Naive thymus-derived CD8-positive, alpha-beta T cell (primary cell): ENCODE data around the gene LYRM4. TPM values are rescaled to one million over a fixed set of nuclear protein-coding genes. Genes with fewer than 3 reads are reported as not detected.

ENCODE experiments used
- ATAC-seq, 2 donors: fragments of 150-1000 bp; cut with Tn5 transposase in 1 of 2; sonication (Bioruptor Pico), chemical (Tn5 transposase) in 1 of 2; 1 replicate in 1 of 2; 2 replicates in 1 of 2; pipeline ENCODE4 v1.10.0; 2021; ENCODE audit warnings: mild to moderate bottlenecking in 2 of 2, moderate library complexity in 2 of 2
- POLR2A ChIA-PET: fragments of 350-600 bp; sonication (Branson Sonifier 250); formaldehyde crosslinking; loops from one replicate; lab custom pipeline; 2021; ENCODE audit warnings: antibody characterized with exemption; lab: Charles Lee
- DNase-seq, 10 donors: peaks; one replicate each; pipeline versions ENCODE4 v3.0.0 to v3.0.0-alpha.2; 2020 to 2022
- H3K27ac Mint-ChIP-seq, 10 donors: one replicate each; pipeline ENCODE4 v1.8.0; 2020 to 2022; ENCODE audit warnings: mild to moderate bottlenecking in 10 of 10, mixed read lengths in 10 of 10, moderate library complexity in 4 of 10, inconsistent platforms in 1 of 10
- H3K27me3 Mint-ChIP-seq, 5 donors: one replicate each; pipeline ENCODE4 v1.8.0; 2021 to 2022; ENCODE audit warnings: mixed read lengths in 5 of 5
- H3K36me3 Mint-ChIP-seq, 3 donors: one replicate each; pipeline ENCODE4 v1.8.0; 2020 to 2022; ENCODE audit warnings: mixed read lengths in 3 of 3, mild to moderate bottlenecking in 2 of 3, inconsistent platforms in 1 of 3
- H3K4me1 Mint-ChIP-seq, 4 donors: one replicate each; pipeline ENCODE4 v1.8.0; 2021 to 2022; ENCODE audit warnings: mixed read lengths in 4 of 4
- H3K4me3 Mint-ChIP-seq, 10 donors: one replicate each; pipeline ENCODE4 v1.8.0; 2020 to 2022; ENCODE audit warnings: mild to moderate bottlenecking in 10 of 10, mixed read lengths in 10 of 10, moderate library complexity in 6 of 10, inconsistent platforms in 1 of 10
- H3K9me3 Mint-ChIP-seq, 9 donors: one replicate each; pipeline ENCODE4 v1.8.0; 2020 to 2022; ENCODE audit warnings: mixed read lengths in 9 of 9, mild to moderate bottlenecking in 3 of 9, inconsistent platforms in 1 of 9, moderate library complexity in 1 of 9
- polyA plus RNA-seq, 3 donors: library from polyadenylated mRNA; unstranded; fragments of 300-500 nt; fragmentation: Illumina TruSeq; gene quantifications; one replicate each; pipeline ENCODE4 v1.2.3, GENCODE V29; 2021
- total RNA-seq, 8 experiments: library from RNA in 2 of 8; stranded (reverse) in 2 of 8; gene quantifications; one replicate each; pipeline ENCODE4 v1.2.3 and lab custom pipeline; 2021 to 2026

The LYRM4 gene
- total and polyA plus RNA-seq, 5 experiments from 2014 or later, result 27.8 to 56.8 (median 52.3) TPM

GRCh38 chr6:5156627-5157026 lies 104.1 kb downstream of the LYRM4 start:
- POLR2A ChIA-PET, result no interaction called here
- peaks cover 0 to 2% (median 0%) of the 10 kb centered on the region in 3 donors for H3K36me3 Mint-ChIP-seq
- H3K4me3 Mint-ChIP-seq, result no peak overlapping the region
- DNase-seq, result no peak
- ATAC-seq, result no peak
- H3K27me3 Mint-ChIP-seq, result no peaks in the 10 kb centered on the region
- peak overlapping the region in 1 of 10 donors; percentile 60 for H3K27ac Mint-ChIP-seq
- H3K4me1 Mint-ChIP-seq, result peaks cover 0 to 7% (median 4%) of the 10 kb centered on the region in 4 donors
- no peaks in the 10 kb centered on the region for H3K9me3 Mint-ChIP-seq

DNA sequence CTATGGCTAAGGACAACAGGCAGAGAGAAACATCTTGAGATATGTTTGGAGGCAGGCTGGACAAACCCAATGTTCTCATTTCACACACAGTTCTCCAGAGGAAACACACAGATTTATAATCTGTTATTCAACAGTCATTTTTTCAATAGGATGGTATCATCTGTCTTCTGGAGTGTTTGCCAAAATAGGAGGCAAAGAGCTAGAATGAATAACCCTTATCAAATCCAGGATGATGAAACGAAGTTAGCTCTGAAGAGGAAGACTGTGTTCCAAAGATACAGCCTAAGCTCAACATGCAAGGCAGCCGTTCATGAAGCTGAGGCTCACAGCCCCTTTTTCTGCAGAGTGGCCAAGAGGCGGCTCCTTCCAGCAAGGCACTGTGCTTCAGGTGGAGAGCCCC lies 104.8 kb downstream of the LYRM4 start:
- Mint-ChIP-seq H3K9me3 (no peaks in the 10 kb centered on the region), H3K27me3 (no peaks in the 10 kb centered on the region), H3K4me3 (no peak overlapping the region), H3K27ac (no peak overlapping the region), H3K36me3 (peaks cover 0 to 2% (median 0%) of the 10 kb centered on the region in 3 donors), H3K4me1 (peaks cover 0 to 8% (median 5%) of the 10 kb centered on the region in 4 donors)
- POLR2A ChIA-PET, result no interaction called here
- ATAC-seq, result no peak
- no peak for DNase-seq

DNA sequence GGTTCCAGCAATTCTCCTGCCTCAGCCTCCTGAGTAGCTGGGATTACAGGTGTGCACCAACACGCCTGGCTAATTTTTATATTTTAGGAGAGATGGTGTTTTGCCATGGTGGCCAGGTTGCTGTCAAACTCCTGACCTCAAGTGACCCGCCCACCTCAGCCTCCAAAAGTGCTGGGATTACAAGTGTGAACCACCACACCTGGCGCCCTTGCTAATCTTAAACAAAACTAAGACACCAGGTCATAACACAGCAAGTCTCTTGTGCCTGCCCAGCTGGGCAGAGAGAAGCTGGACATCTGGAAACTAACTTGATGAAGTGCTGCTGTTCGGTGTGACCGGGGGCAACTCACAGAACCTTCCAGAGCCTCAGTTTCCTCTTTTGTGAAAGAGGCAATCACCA lies 107.6 kb downstream of the LYRM4 start:
- Mint-ChIP-seq H3K9me3 (no peaks in the 10 kb centered on the region), H3K27ac (peak overlapping the region in 1 of 10 donors; percentile 29), H3K27me3 (no peaks in the 10 kb centered on the region), H3K4me1 (peaks cover 0 to 11% (median 4%) of the 10 kb centered on the region in 4 donors), H3K36me3 (peaks cover 0 to 2% (median 0%) of the 10 kb centered on the region in 3 donors), H3K4me3 (no peak overlapping the region)
- ATAC-seq (no peak), DNase-seq (no peak)
- POLR2A ChIA-PET, result no interaction called here

DNA sequence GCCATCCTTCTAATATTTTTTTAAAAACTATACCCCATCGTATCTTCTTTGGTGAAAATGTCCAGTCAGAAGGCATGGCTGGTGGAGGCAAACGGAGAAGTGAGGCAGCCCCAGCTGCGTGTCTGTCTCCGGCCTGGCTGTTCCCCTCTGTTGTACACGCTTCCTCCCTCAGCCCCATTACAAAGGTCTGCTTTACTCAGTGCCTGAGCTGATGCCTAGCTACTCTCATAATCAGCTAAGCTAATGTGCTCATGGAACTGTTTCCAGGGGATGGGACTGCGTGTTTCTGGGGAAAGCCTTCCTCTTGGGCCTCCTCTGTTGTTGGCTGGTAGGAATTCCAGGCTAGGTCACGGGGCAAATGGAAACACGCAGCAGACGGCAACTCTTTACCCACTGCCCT lies 108.3 kb downstream of the LYRM4 start:
- Mint-ChIP-seq H3K9me3 (no peaks in the 10 kb centered on the region), H3K36me3 (no peaks in the 10 kb centered on the region), H3K4me1 (peaks cover 0 to 8% (median 2%) of the 10 kb centered on the region in 4 donors), H3K27ac (no peak overlapping the region), H3K4me3 (no peak overlapping the region), H3K27me3 (no peaks in the 10 kb centered on the region)
- DNase-seq, result no peak
- no peak for ATAC-seq
- POLR2A ChIA-PET, result no interaction called here

- no peak for DNase-seq
- Mint-ChIP-seq H3K4me3 (no peak overlapping the region), H3K36me3 (no peaks in the 10 kb centered on the region), H3K27me3 (no peaks in the 10 kb centered on the region), H3K4me1 (peaks cover 0 to 8% (median 2%) of the 10 kb centered on the region in 4 donors), H3K9me3 (no peaks in the 10 kb centered on the region), H3K27ac (no peak overlapping the region)
- POLR2A ChIA-PET, result no interaction called here
- no peak for ATAC-seq
Observed at GRCh38 chr6:5151955-5152401, 108.8 kb downstream of the LYRM4 start.

DNA sequence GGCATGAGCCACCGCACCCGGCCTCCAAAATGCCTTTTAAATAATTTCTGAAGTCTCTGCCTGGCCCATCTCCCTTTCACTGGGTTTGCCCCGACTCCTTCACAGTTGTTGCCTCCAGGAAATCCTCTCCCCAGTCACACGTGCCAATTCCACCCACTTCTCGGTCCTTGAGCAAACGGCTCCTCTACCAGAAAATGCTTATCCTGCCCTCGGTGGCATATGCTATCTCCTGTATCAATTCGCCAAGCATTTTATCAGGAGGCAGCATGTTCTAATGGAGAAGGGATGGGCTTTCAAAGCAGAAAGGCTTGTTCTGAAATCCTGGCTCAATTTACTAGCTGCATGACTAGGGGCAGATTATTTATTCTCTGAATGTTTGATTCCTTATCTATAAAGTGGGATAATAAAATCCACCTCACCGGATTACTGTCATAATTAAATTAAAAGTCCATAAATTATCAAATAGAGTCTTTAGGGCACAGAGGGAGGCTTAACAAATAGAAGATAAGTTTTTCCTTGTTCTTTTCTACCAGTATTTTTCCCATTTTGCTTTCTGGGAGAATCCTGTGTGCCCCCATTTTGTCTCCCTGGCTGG lies 109.3 kb downstream of the LYRM4 start:
- H3K9me3 Mint-ChIP-seq, result no peaks in the 10 kb centered on the region
- no peak for ATAC-seq
- POLR2A ChIA-PET, result no interaction called here
- H3K4me1 Mint-ChIP-seq, result peaks cover 0 to 8% (median 2%) of the 10 kb centered on the region in 4 donors
- no peak overlapping the region for H3K4me3 Mint-ChIP-seq
- no peaks in the 10 kb centered on the region for H3K27me3 Mint-ChIP-seq
- H3K36me3 Mint-ChIP-seq, result no peaks in the 10 kb centered on the region
- peak overlapping the region in 3 of 10 donors; percentile 57 to 66 (median 63) for H3K27ac Mint-ChIP-seq
- DNase-seq, result no peak

GRCh38 chr6:5150551-5151075 lies 110.1 kb downstream of the LYRM4 start:
- peaks cover 0 to 7% (median 2%) of the 10 kb centered on the region in 4 donors for H3K4me1 Mint-ChIP-seq
- no peaks in the 10 kb centered on the region for H3K9me3 Mint-ChIP-seq
- H3K4me3 Mint-ChIP-seq, result no peak overlapping the region
- H3K27ac Mint-ChIP-seq, result peak overlapping the region in 1 of 10 donors; percentile 10
- no peaks in the 10 kb centered on the region for H3K36me3 Mint-ChIP-seq
- no peaks in the 10 kb centered on the region for H3K27me3 Mint-ChIP-seq
- POLR2A ChIA-PET, result no interaction called here
- DNase-seq (no peak), ATAC-seq (no peak)

- DNase-seq (no peak), ATAC-seq (no peak)
- Mint-ChIP-seq H3K4me3 (no peak overlapping the region), H3K27ac (no peak overlapping the region), H3K36me3 (no peaks in the 10 kb centered on the region), H3K9me3 (no peaks in the 10 kb centered on the region), H3K27me3 (no peaks in the 10 kb centered on the region), H3K4me1 (peaks cover 0 to 7% (median 2%) of the 10 kb centered on the region in 4 donors)
- POLR2A ChIA-PET, result no interaction called here
Observed at GRCh38 chr6:5149891-5150290, 110.9 kb downstream of the LYRM4 start.

GRCh38 chr6:5149159-5149704 lies 111.5 kb downstream of the LYRM4 start:
- POLR2A ChIA-PET, result no interaction called here
- Mint-ChIP-seq H3K27me3 (no peaks in the 10 kb centered on the region), H3K36me3 (no peaks in the 10 kb centered on the region), H3K9me3 (no peaks in the 10 kb centered on the region), H3K4me1 (peaks cover 0 to 6% (median 1%) of the 10 kb centered on the region in 4 donors), H3K4me3 (no peak overlapping the region), H3K27ac (peak overlapping the region in 1 of 10 donors; percentile 71)
- ATAC-seq, result no peak
- DNase-seq, result no peak

GRCh38 chr6:5146398-5146797 lies 114.4 kb downstream of the LYRM4 start:
- DNase-seq, result no peak
- no peaks in the 10 kb centered on the region for H3K27me3 Mint-ChIP-seq
- H3K4me1 Mint-ChIP-seq, result peaks cover 0 to 8% (median 7%) of the 10 kb centered on the region in 4 donors
- H3K9me3 Mint-ChIP-seq, result no peaks in the 10 kb centered on the region
- no peaks in the 10 kb centered on the region for H3K36me3 Mint-ChIP-seq
- POLR2A ChIA-PET, result no interaction called here
- no peak for ATAC-seq
- H3K4me3 Mint-ChIP-seq, result no peak overlapping the region
- peak overlapping the region in 3 of 10 donors; percentile 22 to 82 (median 36) for H3K27ac Mint-ChIP-seq

GRCh38 chr6:5143634-5144311 lies 117.0 kb downstream of the LYRM4 start:
- peak overlapping the region in 2 of 10 donors; percentile 42 to 51 for H3K27ac Mint-ChIP-seq
- POLR2A ChIA-PET, result interaction anchor here (0.7 to 1.1 kb wide), 3 partner anchors 30 to 1403 kb away, joined by 3 to 4 read pairs (median 3); partner anchors contain the start of genes FARS2 and LYRM4
- DNase-seq (peak; percentile 68 to 90 (median 80)), ATAC-seq (peak; percentile 77 to 83)
- H3K9me3 Mint-ChIP-seq, result no peaks in the 10 kb centered on the region
- no peaks in the 10 kb centered on the region for H3K27me3 Mint-ChIP-seq
- H3K4me1 Mint-ChIP-seq, result peaks cover 2 to 8% (median 5%) of the 10 kb centered on the region in 4 donors
- no peak overlapping the region for H3K4me3 Mint-ChIP-seq
- no peaks in the 10 kb centered on the region for H3K36me3 Mint-ChIP-seq

GRCh38 chr6:5142915-5143314 lies 117.8 kb downstream of the LYRM4 start:
- Mint-ChIP-seq H3K27me3 (no peaks in the 10 kb centered on the region), H3K9me3 (no peaks in the 10 kb centered on the region), H3K27ac (peak overlapping the region in 1 of 10 donors; percentile 27), H3K4me3 (no peak overlapping the region), H3K4me1 (peaks cover 2 to 8% (median 5%) of the 10 kb centered on the region in 4 donors), H3K36me3 (no peaks in the 10 kb centered on the region)
- POLR2A ChIA-PET, result no interaction called here
- DNase-seq (no peak), ATAC-seq (no peak)

- H3K4me3 Mint-ChIP-seq, result no peak overlapping the region
- H3K9me3 Mint-ChIP-seq, result no peaks in the 10 kb centered on the region
- peaks cover 2 to 9% (median 5%) of the 10 kb centered on the region in 4 donors for H3K4me1 Mint-ChIP-seq
- no peak overlapping the region for H3K27ac Mint-ChIP-seq
- H3K27me3 Mint-ChIP-seq, result no peaks in the 10 kb centered on the region
- POLR2A ChIA-PET, result no interaction called here
- ATAC-seq, result no peak
- H3K36me3 Mint-ChIP-seq, result no peaks in the 10 kb centered on the region
- DNase-seq, result no peak
Observed at GRCh38 chr6:5142131-5142530, 118.6 kb downstream of the LYRM4 start.
